Retinal pigment epithelial cell (primary cell): ENCODE measurements around the gene ZIC5.

Experiments
- DNase-seq: peaks from one replicate; pipeline ENCODE4 v3.0.0-alpha.2; 2010; ENCODE audit warnings: low read depth
- H3K4me3 ChIP-seq: 2 replicates; pipeline ENCODE4 v1.5.1; 2011; ENCODE audit warnings: mild to moderate bottlenecking, low read length, control low read depth, moderate library complexity
- TF ChIP-seq, protein P1 (sequence below): conservative IDR thresholded peaks from 2 replicates; pipeline ENCODE4 v1.5.1; 2011; ENCODE audit warnings: low read depth, low read length, control low read depth, inconsistent platforms

The ZIC5 gene

DNA sequence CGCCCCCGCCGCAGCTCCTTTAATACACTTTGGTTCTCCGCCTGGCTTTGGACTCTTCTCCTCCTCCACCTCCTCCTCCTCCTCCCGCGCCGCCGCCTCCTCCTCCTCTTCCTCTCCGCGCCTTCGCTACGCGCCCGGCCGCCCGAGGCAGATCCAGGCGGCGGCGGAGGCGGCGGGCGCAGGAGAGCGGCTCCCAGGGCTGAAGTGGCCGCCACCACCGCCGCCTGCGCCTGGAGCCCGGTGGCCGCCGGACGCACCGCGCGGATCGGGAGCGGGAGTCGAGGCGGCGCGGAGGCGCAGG, 10.1 kb upstream of the ZIC5 start, which contains the start of gene ZIC2:
TSS of gene ZIC2 (plus strand) at position 50 of the 301 bp plus-strand sequence. CDS start 281 bp downstream, outside the sequence.
- TF ChIP-seq, protein P1, sequence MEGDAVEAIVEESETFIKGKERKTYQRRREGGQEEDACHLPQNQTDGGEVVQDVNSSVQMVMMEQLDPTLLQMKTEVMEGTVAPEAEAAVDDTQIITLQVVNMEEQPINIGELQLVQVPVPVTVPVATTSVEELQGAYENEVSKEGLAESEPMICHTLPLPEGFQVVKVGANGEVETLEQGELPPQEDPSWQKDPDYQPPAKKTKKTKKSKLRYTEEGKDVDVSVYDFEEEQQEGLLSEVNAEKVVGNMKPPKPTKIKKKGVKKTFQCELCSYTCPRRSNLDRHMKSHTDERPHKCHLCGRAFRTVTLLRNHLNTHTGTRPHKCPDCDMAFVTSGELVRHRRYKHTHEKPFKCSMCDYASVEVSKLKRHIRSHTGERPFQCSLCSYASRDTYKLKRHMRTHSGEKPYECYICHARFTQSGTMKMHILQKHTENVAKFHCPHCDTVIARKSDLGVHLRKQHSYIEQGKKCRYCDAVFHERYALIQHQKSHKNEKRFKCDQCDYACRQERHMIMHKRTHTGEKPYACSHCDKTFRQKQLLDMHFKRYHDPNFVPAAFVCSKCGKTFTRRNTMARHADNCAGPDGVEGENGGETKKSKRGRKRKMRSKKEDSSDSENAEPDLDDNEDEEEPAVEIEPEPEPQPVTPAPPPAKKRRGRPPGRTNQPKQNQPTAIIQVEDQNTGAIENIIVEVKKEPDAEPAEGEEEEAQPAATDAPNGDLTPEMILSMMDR, result no peak
- DNase-seq, result no peak
- peak within 1 kb of the TSS; percentile 15 for H3K4me3 ChIP-seq

DNA sequence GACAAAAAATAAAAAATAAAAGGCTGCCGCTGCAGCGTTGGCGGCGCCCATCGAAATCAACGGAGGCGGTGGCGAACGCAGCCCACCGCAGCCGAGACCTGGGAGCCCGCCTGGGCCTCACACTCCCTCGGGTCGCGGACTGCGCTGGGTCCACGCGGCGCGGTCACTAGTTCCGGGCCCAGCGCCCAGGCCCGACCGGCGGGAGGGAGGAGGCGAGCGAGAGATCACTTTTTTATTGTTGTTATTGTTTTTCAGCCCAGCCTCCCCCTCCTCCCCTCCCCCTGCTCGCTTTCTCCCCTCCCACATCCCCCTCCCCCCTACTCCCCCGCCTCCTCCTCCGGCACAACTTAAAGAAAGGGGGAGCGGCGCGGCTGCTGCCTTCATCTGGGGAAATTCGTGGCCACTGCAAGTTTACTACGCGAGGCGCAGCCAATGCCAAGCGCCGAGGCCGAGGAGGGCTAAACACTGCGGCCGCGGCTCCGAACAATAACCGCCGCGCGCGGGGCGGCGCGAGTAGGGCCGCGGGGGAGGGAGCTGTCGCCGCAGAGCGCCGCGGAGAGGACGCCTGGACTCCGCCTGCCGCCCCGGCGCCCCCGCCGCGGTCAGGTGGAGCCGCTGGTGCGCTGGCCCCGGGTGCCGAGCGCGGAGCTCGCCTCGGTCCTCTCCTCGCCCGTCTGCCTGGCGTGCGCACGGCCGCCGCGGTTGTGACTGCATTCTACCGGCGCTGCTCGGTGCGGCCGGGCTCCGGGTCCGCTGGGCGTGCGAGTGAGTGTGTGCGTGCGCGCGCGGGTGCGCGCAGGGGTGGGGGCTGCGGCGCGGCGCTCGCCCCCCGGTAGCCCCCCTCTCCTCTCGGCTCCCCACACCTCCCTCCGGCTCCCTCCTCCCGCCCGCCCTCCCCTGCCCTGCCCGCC, 9.5 kb upstream of the ZIC5 start:
- H3K4me3 ChIP-seq, result peak overlapping the region; percentile 15
- no peak for DNase-seq
- TF ChIP-seq, protein P1, result no peak

GRCh38 chr13:99980201-99980823, 8.7 kb upstream of the ZIC5 start:
- no peak for DNase-seq
- H3K4me3 ChIP-seq, result no peak overlapping the region
- TF ChIP-seq, protein P1, result no peak

DNA sequence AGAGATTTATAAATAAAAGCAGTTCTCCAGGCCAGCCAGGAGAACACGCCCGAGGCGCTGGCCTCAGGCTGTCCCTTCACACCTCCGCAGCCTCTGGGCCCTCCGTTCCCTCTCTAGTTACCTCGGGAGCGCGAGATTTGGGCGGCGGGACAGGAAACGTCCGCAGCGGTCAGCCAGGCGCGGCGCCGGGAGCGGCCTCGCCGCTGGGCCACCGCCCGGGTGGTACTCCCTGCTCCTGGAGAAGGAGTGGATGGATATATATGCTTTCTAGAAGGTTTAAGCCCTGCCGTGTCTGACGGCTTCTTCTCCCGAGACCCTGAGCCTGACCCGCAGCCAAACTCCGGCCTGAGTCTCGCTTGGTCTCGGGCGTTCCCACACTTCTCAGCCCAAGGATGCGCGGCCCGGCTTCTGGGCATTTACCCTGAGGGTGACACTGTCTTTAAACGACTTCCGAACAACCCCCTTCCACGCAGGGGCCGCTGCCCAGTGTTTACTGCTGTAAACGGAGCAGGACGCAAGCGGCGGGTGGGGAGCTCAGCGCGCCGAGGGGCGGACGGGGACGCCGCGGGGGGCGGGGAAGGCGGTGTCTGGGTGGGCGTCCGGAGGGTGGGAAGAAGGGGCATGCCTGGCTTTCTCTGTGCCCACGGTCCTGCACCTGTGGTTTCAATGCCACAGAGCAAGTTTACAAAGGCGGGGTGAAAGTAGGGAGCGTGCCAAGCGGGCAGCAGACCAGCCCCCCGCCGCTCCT, 8.1 kb upstream of the ZIC5 start:
- TF ChIP-seq, protein P1, result no peak
- no peak overlapping the region for H3K4me3 ChIP-seq
- no peak for DNase-seq

- TF ChIP-seq, protein P1, result no peak
Measured at GRCh38 chr13:99978799-99979452, 7.4 kb upstream of the ZIC5 start.

GRCh38 chr13:99977912-99978798, 6.6 kb upstream of the ZIC5 start:
- no peak overlapping the region for H3K4me3 ChIP-seq
- TF ChIP-seq, protein P1, result no peak
- no peak for DNase-seq

More at GRCh38 chr13:99978799-99979452, 7.4 kb upstream of the ZIC5 start:
- H3K4me3 ChIP-seq, result no peak overlapping the region
- DNase-seq, result no peak
